Measurements from ENCODE around the gene KCNIP3.

The KCNIP3 gene

GRCh38 chr2:95381212-95382191 lies 84.4 kb downstream of the KCNIP3 start:
- WGBS: 85% methylated on average over 21 of the region's 22 CpGs
- H3K23ac ChIP-seq (ENCODE audit: low read length in 2 of 2): no peak overlapping the region
- H2BK15ac ChIP-seq (ENCODE audit: low read depth, poor library complexity, severe bottlenecking): no peak overlapping the region
- H3K36me3 ChIP-seq (ENCODE audit: control insufficient read depth in 1 of 2, insufficient read depth in 2 of 2, low read depth in 1 of 2, low read length in 2 of 2): peaks cover 0 to 75% of the 10 kb centered on the region in 2 experiments
- no peak overlapping the region for H2BK120ac ChIP-seq (ENCODE audit: low read depth, low read length)
- H2AFZ ChIP-seq (ENCODE audit: low read depth, low read length): no peak overlapping the region
- H2BK12ac ChIP-seq (ENCODE audit: low read length in 2 of 2): no peak overlapping the region
- H2BK5ac ChIP-seq (ENCODE audit: low read depth, low read length, poor library complexity, severe bottlenecking): no peak overlapping the region
- H3K27me3 ChIP-seq (ENCODE audit: control insufficient read depth in 1 of 2, insufficient read depth in 1 of 2, low read length in 2 of 2): peaks cover 0 to 11% of the 10 kb centered on the region in 2 experiments
- DNase-seq: no peak
- H3K4ac ChIP-seq (ENCODE audit: low read depth in 1 of 2, low read length in 2 of 2): no peak overlapping the region
- H3K9ac ChIP-seq (ENCODE audit: low read length): no peak overlapping the region
- H3K4me1 ChIP-seq (ENCODE audit: control insufficient read depth, insufficient read depth, low read depth, low read length): peaks cover 16% of the 10 kb centered on the region
- H3K14ac ChIP-seq (ENCODE audit: low read length in 2 of 2): no peak overlapping the region
- H4K91ac ChIP-seq (ENCODE audit: low read length): no peak overlapping the region
- H4K8ac ChIP-seq (ENCODE audit: low read length): no peak overlapping the region
- peaks cover 2% of the 10 kb centered on the region for H3K79me1 ChIP-seq (replicated peaks; ENCODE audit: low read length, poor library complexity, severe bottlenecking)
- H3K27ac ChIP-seq (ENCODE audit: low read length, poor library complexity, severe bottlenecking): no peak overlapping the region
- H3K4me2 ChIP-seq (ENCODE audit: low read length, poor library complexity, severe bottlenecking): no peak overlapping the region
- no peak overlapping the region for H3K4me3 ChIP-seq (ENCODE audit: insufficient read depth in 1 of 2, low read depth in 1 of 2, low read length in 2 of 2)
- H3K18ac ChIP-seq (ENCODE audit: low read depth in 1 of 2, low read length in 2 of 2): no peak overlapping the region
- no peak overlapping the region for H2AK5ac ChIP-seq (ENCODE audit: low read length, severe bottlenecking)
- no peaks in the 10 kb centered on the region for H3K9me3 ChIP-seq (ENCODE audit: control insufficient read depth, low read length)

- no peak overlapping the region for H2BK120ac ChIP-seq (ENCODE audit: low read depth, low read length)
- no peak overlapping the region for H3K4me2 ChIP-seq (ENCODE audit: low read length, poor library complexity, severe bottlenecking)
- H2BK15ac ChIP-seq (ENCODE audit: low read depth, poor library complexity, severe bottlenecking): no peak overlapping the region
- H4K8ac ChIP-seq (ENCODE audit: low read length): no peak overlapping the region
- no peak overlapping the region for H2BK5ac ChIP-seq (ENCODE audit: low read depth, low read length, poor library complexity, severe bottlenecking)
- no peak overlapping the region for H2AFZ ChIP-seq (ENCODE audit: low read depth, low read length)
- H3K36me3 ChIP-seq (ENCODE audit: control insufficient read depth in 1 of 2, insufficient read depth in 2 of 2, low read depth in 1 of 2, low read length in 2 of 2): peaks cover 0 to 68% of the 10 kb centered on the region in 2 experiments
- no peak overlapping the region for H4K91ac ChIP-seq (ENCODE audit: low read length)
- WGBS: 84% methylated on average over 19 of the region's 20 CpGs
- no peak overlapping the region for H3K4ac ChIP-seq (ENCODE audit: low read depth in 1 of 2, low read length in 2 of 2)
- no peak overlapping the region for H3K9ac ChIP-seq (ENCODE audit: low read length)
- H3K4me1 ChIP-seq (ENCODE audit: control insufficient read depth, insufficient read depth, low read depth, low read length): peaks cover 16% of the 10 kb centered on the region
- no peak overlapping the region for H3K4me3 ChIP-seq (ENCODE audit: insufficient read depth in 1 of 2, low read depth in 1 of 2, low read length in 2 of 2)
- H3K27me3 ChIP-seq (ENCODE audit: control insufficient read depth in 1 of 2, insufficient read depth in 1 of 2, low read length in 2 of 2): peaks cover 0 to 11% of the 10 kb centered on the region in 2 experiments
- no peak overlapping the region for H3K18ac ChIP-seq (ENCODE audit: low read depth in 1 of 2, low read length in 2 of 2)
- H3K23ac ChIP-seq (ENCODE audit: low read length in 2 of 2): no peak overlapping the region
- peak overlapping the region in 1 of 2 experiments; percentile 11 for H3K14ac ChIP-seq (ENCODE audit: low read length in 2 of 2)
- H2AK5ac ChIP-seq (ENCODE audit: low read length, severe bottlenecking): no peak overlapping the region
- H3K79me1 ChIP-seq (replicated peaks; ENCODE audit: low read length, poor library complexity, severe bottlenecking): peaks cover 2% of the 10 kb centered on the region
- no peak for DNase-seq
- H3K27ac ChIP-seq (ENCODE audit: low read length, poor library complexity, severe bottlenecking): no peak overlapping the region
- H3K9me3 ChIP-seq (ENCODE audit: control insufficient read depth, low read length): no peaks in the 10 kb centered on the region
- H2BK12ac ChIP-seq (ENCODE audit: low read length in 2 of 2): no peak overlapping the region
These were observed 85.0 kb downstream of the KCNIP3 start for GRCh38 chr2:95382192-95382591.

GRCh38 chr2:95382686-95383634 lies 85.8 kb downstream of the KCNIP3 start:
- Histone ChIP-seq H2BK15ac (ENCODE audit: low read depth, poor library complexity, severe bottlenecking) (no peak overlapping the region), H4K91ac (ENCODE audit: low read length) (no peak overlapping the region)

More at GRCh38 chr2:95382686-95383634, 85.8 kb downstream of the KCNIP3 start:
- H3K18ac ChIP-seq (ENCODE audit: low read depth in 1 of 2, low read length in 2 of 2): no peak overlapping the region
- no peaks in the 10 kb centered on the region for H3K9me3 ChIP-seq (ENCODE audit: control insufficient read depth, low read length)
- peaks cover 0 to 14% of the 10 kb centered on the region in 2 experiments for H3K27me3 ChIP-seq (ENCODE audit: control insufficient read depth in 1 of 2, insufficient read depth in 1 of 2, low read length in 2 of 2)
- no peak overlapping the region for H2BK120ac ChIP-seq (ENCODE audit: low read depth, low read length)
- H3K4me1 ChIP-seq (ENCODE audit: control insufficient read depth, insufficient read depth, low read depth, low read length): peaks cover 16% of the 10 kb centered on the region
- peaks cover 0 to 60% of the 10 kb centered on the region in 2 experiments for H3K36me3 ChIP-seq (ENCODE audit: control insufficient read depth in 1 of 2, insufficient read depth in 2 of 2, low read depth in 1 of 2, low read length in 2 of 2)
- no peak overlapping the region for H4K8ac ChIP-seq (ENCODE audit: low read length)
- no peak overlapping the region for H3K14ac ChIP-seq (ENCODE audit: low read length in 2 of 2)
- no peak overlapping the region for H3K9ac ChIP-seq (ENCODE audit: low read length)
- no peak overlapping the region for H3K4ac ChIP-seq (ENCODE audit: low read depth in 1 of 2, low read length in 2 of 2)
- H3K27ac ChIP-seq (ENCODE audit: low read length, poor library complexity, severe bottlenecking): no peak overlapping the region
- DNase-seq: no peak
- no peak overlapping the region for H2AK5ac ChIP-seq (ENCODE audit: low read length, severe bottlenecking)
- H3K79me1 ChIP-seq (replicated peaks; ENCODE audit: low read length, poor library complexity, severe bottlenecking): no peaks in the 10 kb centered on the region
- no peak overlapping the region for H3K4me2 ChIP-seq (ENCODE audit: low read length, poor library complexity, severe bottlenecking)
- no peak overlapping the region for H3K4me3 ChIP-seq (ENCODE audit: insufficient read depth in 1 of 2, low read depth in 1 of 2, low read length in 2 of 2)
- no peak overlapping the region for H2BK12ac ChIP-seq (ENCODE audit: low read length in 2 of 2)
- no peak overlapping the region for H3K23ac ChIP-seq (ENCODE audit: low read length in 2 of 2)
- WGBS: 77% methylated on average over 10 of the region's 14 CpGs
- no peak overlapping the region for H2AFZ ChIP-seq (ENCODE audit: low read depth, low read length)
- no peak overlapping the region for H2BK5ac ChIP-seq (ENCODE audit: low read depth, low read length, poor library complexity, severe bottlenecking)
